AG04449 (cell line): ENCODE results near the gene LRMDA.

Source experiments
- CTCF ChIA-PET: fragments of 350-600 bp; formaldehyde crosslinking; extraction: SDS; loops from one replicate; lab custom pipeline; 2021; ENCODE audit warnings: antibody characterized with exemption; lab: Yijun Ruan, JAX
- POLR2A ChIA-PET: fragments of 400-600, 350-600 bp; formaldehyde crosslinking; extraction: SDS; loops from one replicate; lab custom pipeline; 2020; ENCODE audit warnings: antibody characterized with exemption, inconsistent platforms; lab: Yijun Ruan, JAX
- DNase-seq: peaks from one replicate; pipeline ENCODE4 v3.0.0-alpha.2; 2010; ENCODE audit warnings: low read depth, low spot score
- H3K4me3 ChIP-seq: 2 replicates; pipeline ENCODE4 v1.5.1; 2011; ENCODE audit warnings: low read depth, mild to moderate bottlenecking, control low read depth, low read length
- CTCF ChIP-seq: IDR thresholded peaks from one replicate; pipeline ENCODE4 v1.5.1; 2011; ENCODE audit warnings: mild to moderate bottlenecking, moderate library complexity, low read length, control low read depth, inconsistent platforms; ENCODE audit not compliant: insufficient read depth; ENCODE audit errors: missing control alignments

LRMDA gene

DNA sequence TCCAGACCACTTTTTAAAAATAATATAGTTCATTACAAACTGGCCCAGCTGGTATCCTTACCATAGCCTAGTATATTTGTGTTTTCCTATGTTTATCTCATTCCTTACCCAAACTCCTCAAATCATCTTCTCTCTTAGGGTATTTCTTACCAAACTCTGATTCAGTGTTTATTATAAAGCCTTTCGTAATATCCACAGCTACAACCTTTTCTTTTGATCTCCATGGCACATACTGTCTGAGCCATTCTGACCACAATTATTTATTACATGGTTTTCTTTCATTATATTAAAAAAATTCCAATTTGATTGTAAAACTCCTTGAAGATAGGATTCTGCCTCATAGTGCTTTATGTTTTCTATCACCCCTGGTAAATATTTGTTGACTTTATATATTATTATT, 94.2 kb downstream of the LRMDA start:
- DNase-seq: no peak
- TF ChIP-seq CTCF: no peak
- CTCF ChIA-PET: no interaction called here
- POLR2A ChIA-PET: interaction anchor here (0.7 kb wide), 1 partner anchor 124 kb away, joined by 3 read pairs; no protein-coding TSS in a partner anchor
- H3K4me3 ChIP-seq: no peak overlapping the region

GRCh38 chr10:75527542-75527941, 96.1 kb downstream of the LRMDA start:
- ChIA-PET CTCF (no interaction called here), POLR2A (no interaction called here)
- DNase-seq: no peak
- TF ChIP-seq CTCF: no peak
- no peak overlapping the region for H3K4me3 ChIP-seq

- ChIA-PET CTCF (no interaction called here), POLR2A (no interaction called here)
- no peak for TF ChIP-seq CTCF
- DNase-seq: no peak
- H3K4me3 ChIP-seq: no peak overlapping the region
These were observed 97.0 kb downstream of the LRMDA start for GRCh38 chr10:75528392-75528791.

DNA sequence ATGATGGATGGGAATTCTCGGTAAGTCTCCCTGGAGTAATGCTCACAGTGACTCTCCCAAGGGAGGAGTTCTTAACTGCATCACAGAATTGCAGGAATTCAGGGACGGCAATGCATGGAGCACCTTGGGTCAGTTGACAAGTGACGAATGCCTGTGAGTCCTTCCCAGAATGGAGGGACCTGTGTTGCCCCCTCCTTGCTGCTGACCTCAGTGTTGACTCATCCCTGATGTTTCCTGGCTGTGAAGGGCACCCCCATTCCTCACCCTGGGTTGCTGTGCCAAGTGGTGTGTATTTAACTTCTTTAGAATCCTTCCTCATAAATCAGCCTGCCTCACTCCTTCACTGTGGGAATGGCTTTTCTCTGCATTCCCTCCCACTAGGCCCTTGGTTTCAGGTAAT, 98.9 kb downstream of the LRMDA start:
- no peak for DNase-seq
- no peak overlapping the region for H3K4me3 ChIP-seq
- ChIA-PET CTCF (no interaction called here), POLR2A (no interaction called here)
- TF ChIP-seq CTCF: no peak

- no peak for DNase-seq
- POLR2A ChIA-PET: no interaction called here
- no peak overlapping the region for H3K4me3 ChIP-seq
- CTCF ChIA-PET: no interaction called here
- no peak for TF ChIP-seq CTCF
These were observed 100.2 kb downstream of the LRMDA start for GRCh38 chr10:75531571-75532031.

GRCh38 chr10:75532253-75532924, 101.0 kb downstream of the LRMDA start:
- ChIA-PET CTCF (no interaction called here), POLR2A (no interaction called here)
- no peak overlapping the region for H3K4me3 ChIP-seq
- TF ChIP-seq CTCF: no peak
- DNase-seq: no peak
